ENCODE measurements around the gene UBE3D. TPM values are rescaled to one million over a fixed set of nuclear protein-coding genes. Genes with fewer than 3 reads are reported as not detected.
"Not testable (repeated sequence)": the region's sequence is repeated elsewhere in the genome, so short reads cannot be mapped to it uniquely, and the experiment has no call there.

Gene UBE3D
- total RNA-seq, 1 donor from 2014 or later: 12.6 TPM

- no peak for DNase-seq
Observed at GRCh38 chr6:82910395-82910794, 155.2 kb downstream of the UBE3D start.

- DNase-seq: peak; percentile 37
Observed at GRCh38 chr6:82909551-82909950, 156.1 kb downstream of the UBE3D start.

- no peak for DNase-seq
Observed at GRCh38 chr6:82908661-82909060, 157.0 kb downstream of the UBE3D start.

GRCh38 chr6:82906951-82907350 is 158.7 kb downstream of the UBE3D start:
- peak; percentile 35 for DNase-seq

- peak; percentile 14 for DNase-seq
Observed at GRCh38 chr6:82906489-82906888, 159.2 kb downstream of the UBE3D start.

- no peak for DNase-seq
Observed at GRCh38 chr6:82904860-82905259, 160.8 kb downstream of the UBE3D start.

- DNase-seq: no peak
Observed at GRCh38 chr6:82904257-82904656, 161.4 kb downstream of the UBE3D start.

- no peak for DNase-seq
Observed at GRCh38 chr6:82902290-82902689, 163.4 kb downstream of the UBE3D start.

GRCh38 chr6:82894653-82895259 is 170.9 kb downstream of the UBE3D start:
- DNase-seq: no peak

- no peak for DNase-seq
Observed at GRCh38 chr6:82893889-82894652, 171.6 kb downstream of the UBE3D start.

- DNase-seq: not testable (repeated sequence)
Observed at GRCh38 chr6:82891503-82891902, 174.1 kb downstream of the UBE3D start.

- no peak for DNase-seq
Observed at GRCh38 chr6:82891076-82891475, 174.6 kb downstream of the UBE3D start.

GRCh38 chr6:82890240-82890639 is 175.4 kb downstream of the UBE3D start:
- DNase-seq: no peak

GRCh38 chr6:82889143-82889542 is 176.5 kb downstream of the UBE3D start:
- DNase-seq: no peak

- no peak for DNase-seq
Observed at GRCh38 chr6:82882363-82883023, 183.1 kb downstream of the UBE3D start.

GRCh38 chr6:82881519-82881918 is 184.1 kb downstream of the UBE3D start:
- DNase-seq: no peak

GRCh38 chr6:82878812-82879211 is 186.8 kb downstream of the UBE3D start:
- DNase-seq: peak; percentile 46

GRCh38 chr6:82877213-82878195 is 188.1 kb downstream of the UBE3D start:
- no peak for DNase-seq

- DNase-seq: no peak
Observed at GRCh38 chr6:82875573-82876185, 190.0 kb downstream of the UBE3D start.

GRCh38 chr6:82874867-82875266 is 190.8 kb downstream of the UBE3D start:
- no peak for DNase-seq

GRCh38 chr6:82872185-82872584 is 193.5 kb downstream of the UBE3D start:
- DNase-seq: no peak
